Left ventricle myocardium inferior (tissue), 1 donor: ENCODE measurements around the gene SLC44A3. TPM values are rescaled to one million over a fixed set of nuclear protein-coding genes. Genes with fewer than 3 reads are reported as not detected.

Experiments used
- DNase-seq: peaks from one replicate; pipeline ENCODE4 v3.0.0-alpha.2; 2020
- H3K27ac ChIP-seq: fragments of 200-600 bp; replicated peaks from 2 replicates; pipeline ENCODE4 v1.8.0; 2021
- H3K27me3 ChIP-seq: fragments of 200-600 bp; 2 replicates; pipeline ENCODE4 v1.8.0; 2021; ENCODE audit warnings: low read depth
- H3K36me3 ChIP-seq: fragments of 200-600 bp; 2 replicates; pipeline ENCODE4 v1.8.0; 2021
- H3K4me1 ChIP-seq: fragments of 200-600 bp; 2 replicates; pipeline ENCODE4 v1.8.0; 2021
- H3K4me3 ChIP-seq: fragments of 200-600 bp; 2 replicates; pipeline ENCODE4 v1.8.0; 2021; ENCODE audit warnings: mild to moderate bottlenecking, moderate library complexity
- H3K9me3 ChIP-seq: fragments of 200-600 bp; replicated peaks from 2 replicates; pipeline ENCODE4 v1.8.0; 2021
- CTCF ChIP-seq: fragments of 200-600 bp; IDR thresholded peaks from 2 replicates; pipeline ENCODE4 v1.8.0; 2021; ENCODE audit warnings: antibody characterized with exemption, mild to moderate bottlenecking, borderline replicate concordance
- intact Hi-C: fragments of 100-400 bp; cut with micrococcal nuclease; formaldehyde crosslinking; loops from one replicate; pipeline ENCODE4 v1.11.0; 2022
- total RNA-seq: library from RNA; stranded (reverse); fragmentation: NEBNext Ultra II Directional; extraction: Animal tissue kit (Norgen Biotek cat#: 25700); gene quantifications from one replicate; pipeline ENCODE4 v1.2.1, GENCODE V29; 2021
- donor health status: DM: no; HTN: yes; CAD: no; lungs with severe emphysema.

The SLC44A3 gene
- total RNA-seq, 1 donor from 2014 or later, result 5.9 TPM

- H3K27ac ChIP-seq, result no peak overlapping the region
- H3K27me3 ChIP-seq, result no peaks in the 10 kb centered on the region
- H3K4me3 ChIP-seq, result no peak overlapping the region
- no peaks in the 10 kb centered on the region for H3K9me3 ChIP-seq
- DNase-seq, result no peak
- no peak for TF ChIP-seq CTCF
- H3K4me1 ChIP-seq, result peaks cover 36% of the 10 kb centered on the region
- intact Hi-C loops, result no loop called here
- no peaks in the 10 kb centered on the region for H3K36me3 ChIP-seq
Measured at GRCh38 chr1:94856004-94856403, 35.8 kb downstream of the SLC44A3 start.

DNA sequence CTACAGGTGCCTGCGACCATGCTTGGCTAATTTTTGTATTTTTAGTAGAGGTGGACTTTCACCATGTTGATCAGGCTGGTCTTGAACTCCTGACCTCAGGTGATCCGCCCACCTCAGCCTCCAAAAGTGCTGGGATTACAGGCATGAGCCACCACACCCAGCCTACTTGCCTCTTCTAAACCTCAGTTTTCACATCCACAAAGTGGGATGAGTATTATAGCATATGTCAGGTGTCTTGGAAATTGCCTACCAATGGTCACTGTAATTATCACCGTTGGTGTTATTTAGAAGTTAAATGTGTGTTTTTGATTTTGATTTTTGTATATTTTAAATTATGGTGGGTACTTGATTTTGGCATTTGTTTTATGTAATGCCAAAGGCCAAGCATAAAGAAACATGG is 36.7 kb downstream of the SLC44A3 start:
- TF ChIP-seq CTCF, result no peak
- no peak for DNase-seq
- Histone ChIP-seq H3K27me3 (no peaks in the 10 kb centered on the region), H3K4me1 (peaks cover 28% of the 10 kb centered on the region), H3K4me3 (no peak overlapping the region), H3K27ac (no peak overlapping the region), H3K36me3 (no peaks in the 10 kb centered on the region), H3K9me3 (no peaks in the 10 kb centered on the region)
- intact Hi-C loops, result no loop called here

DNA sequence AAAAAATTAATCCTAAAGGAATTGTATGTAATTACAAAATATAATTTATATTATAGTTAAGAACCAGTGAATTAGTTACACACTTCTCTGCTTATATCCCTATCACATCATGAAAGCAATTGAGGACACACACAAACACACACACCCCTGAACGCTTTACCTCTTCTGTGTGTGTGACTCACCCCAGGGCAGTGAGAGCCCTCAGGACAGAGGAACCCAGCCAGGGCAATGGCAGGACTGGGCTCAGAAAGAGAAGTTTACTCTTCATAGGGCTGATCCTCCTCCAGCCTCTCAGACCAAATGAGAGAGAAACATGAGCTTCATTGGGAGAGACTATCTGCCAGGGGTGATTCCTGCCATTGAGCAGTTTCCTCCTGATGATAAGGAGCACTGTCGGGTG is 38.1 kb downstream of the SLC44A3 start:
- H3K36me3 ChIP-seq, result no peaks in the 10 kb centered on the region
- TF ChIP-seq CTCF, result no peak
- no peaks in the 10 kb centered on the region for H3K27me3 ChIP-seq
- no peak overlapping the region for H3K4me3 ChIP-seq
- no peaks in the 10 kb centered on the region for H3K9me3 ChIP-seq
- peaks cover 24% of the 10 kb centered on the region for H3K4me1 ChIP-seq
- intact Hi-C loops, result no loop called here
- no peak overlapping the region for H3K27ac ChIP-seq
- DNase-seq, result no peak

DNA sequence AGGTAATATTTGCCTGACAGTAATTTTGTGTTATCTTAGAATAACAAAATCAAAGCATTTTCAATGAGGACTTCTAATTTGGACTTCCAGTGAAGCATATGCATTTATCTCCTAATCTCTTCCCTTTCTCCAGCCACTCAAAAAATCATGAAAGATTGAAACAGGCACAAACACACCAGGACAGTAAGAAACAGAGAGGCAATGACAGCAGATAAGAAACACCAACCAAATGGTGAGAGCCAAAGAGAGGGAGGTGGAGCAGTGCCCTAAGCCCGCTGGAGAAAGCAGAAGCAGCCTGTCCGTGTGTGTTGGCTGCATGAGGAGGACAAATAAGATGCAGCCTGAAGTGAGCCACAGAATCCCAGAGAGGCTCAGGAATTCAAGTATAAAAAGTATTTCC is 39.0 kb downstream of the SLC44A3 start:
- H3K4me1 ChIP-seq, result peaks cover 33% of the 10 kb centered on the region

GRCh38 chr1:94862718-94863117 is 42.6 kb downstream of the SLC44A3 start:
- no peaks in the 10 kb centered on the region for H3K36me3 ChIP-seq
- no peak for TF ChIP-seq CTCF
- no peaks in the 10 kb centered on the region for H3K27me3 ChIP-seq
- peaks cover 43% of the 10 kb centered on the region for H3K4me1 ChIP-seq
- DNase-seq, result no peak
- no peaks in the 10 kb centered on the region for H3K9me3 ChIP-seq
- intact Hi-C loops, result loop anchor here (10.0 kb wide), 1 partner anchor 52 kb away; no protein-coding TSS in a partner anchor
- peak overlapping the region; percentile 82 for H3K27ac ChIP-seq
- no peak overlapping the region for H3K4me3 ChIP-seq

More for the DNA sequence above, 39.0 kb downstream of the SLC44A3 start:
- no peaks in the 10 kb centered on the region for H3K36me3 ChIP-seq
- H3K27ac ChIP-seq, result peak overlapping the region; percentile 4
- no peaks in the 10 kb centered on the region for H3K9me3 ChIP-seq
- no peak overlapping the region for H3K4me3 ChIP-seq
- intact Hi-C loops, result no loop called here
- no peaks in the 10 kb centered on the region for H3K27me3 ChIP-seq
- TF ChIP-seq CTCF, result no peak
- DNase-seq, result no peak
